HL-60 (cell line): Measurements from ENCODE around the gene SMAD9.

Experiments used
- CTCF ChIP-seq: IDR thresholded peaks from one replicate; pipeline ENCODE4 v1.5.1; 2011; ENCODE audit warnings: low read length, control low read depth, inconsistent platforms; ENCODE audit not compliant: insufficient read depth
- GABPA ChIP-seq: IDR thresholded peaks from 2 replicates; pipeline ENCODE4 v1.6.1; 2012; ENCODE audit warnings: low read depth
- POLR2AphosphoS5 ChIP-seq: IDR thresholded peaks from 2 replicates; pipeline ENCODE4 v1.6.1; 2012; ENCODE audit warnings: low read depth
- SPI1 ChIP-seq: IDR thresholded peaks from 2 replicates; pipeline ENCODE4 v1.6.1; 2012; ENCODE audit warnings: low read depth, mild to moderate bottlenecking, borderline replicate concordance

GRCh38 chr13:36912973-36913372, 7.1 kb downstream of the SMAD9 start:
- no peak for TF ChIP-seq SPI1
- TF ChIP-seq POLR2AphosphoS5: no peak
- TF ChIP-seq GABPA: no peak
- TF ChIP-seq CTCF: no peak
